ENCODE measurements around the gene GTF2F2.

GTF2F2 gene

DNA sequence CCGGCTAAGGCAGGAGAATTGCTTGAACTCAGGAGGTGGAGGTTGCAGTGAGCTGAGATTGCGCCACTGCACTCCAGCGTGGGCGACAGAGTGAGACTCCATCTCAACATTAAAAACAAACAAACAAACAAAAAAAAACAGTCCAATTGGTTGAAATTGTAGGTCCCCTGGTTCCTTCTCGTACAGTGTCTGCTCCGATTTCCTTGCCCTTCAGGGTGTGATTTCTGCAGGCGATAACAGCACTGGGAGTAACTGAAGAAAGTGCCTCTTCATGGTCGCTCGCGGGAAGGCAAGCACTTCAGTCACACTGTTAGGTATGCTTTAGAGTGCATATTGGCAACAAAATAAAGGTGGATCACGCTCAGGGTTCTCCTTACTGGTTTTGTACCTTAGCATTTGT is 181.0 kb downstream of the GTF2F2 start:
- CTCF ChIA-PET, result interaction anchor here (1.2 kb wide), 1 partner anchor 817 kb away, joined by 3 read pairs; no protein-coding TSS in a partner anchor
- DNase-seq (ENCODE audit: extremely low spot score), result no peak
- TF ChIP-seq, protein P1, sequence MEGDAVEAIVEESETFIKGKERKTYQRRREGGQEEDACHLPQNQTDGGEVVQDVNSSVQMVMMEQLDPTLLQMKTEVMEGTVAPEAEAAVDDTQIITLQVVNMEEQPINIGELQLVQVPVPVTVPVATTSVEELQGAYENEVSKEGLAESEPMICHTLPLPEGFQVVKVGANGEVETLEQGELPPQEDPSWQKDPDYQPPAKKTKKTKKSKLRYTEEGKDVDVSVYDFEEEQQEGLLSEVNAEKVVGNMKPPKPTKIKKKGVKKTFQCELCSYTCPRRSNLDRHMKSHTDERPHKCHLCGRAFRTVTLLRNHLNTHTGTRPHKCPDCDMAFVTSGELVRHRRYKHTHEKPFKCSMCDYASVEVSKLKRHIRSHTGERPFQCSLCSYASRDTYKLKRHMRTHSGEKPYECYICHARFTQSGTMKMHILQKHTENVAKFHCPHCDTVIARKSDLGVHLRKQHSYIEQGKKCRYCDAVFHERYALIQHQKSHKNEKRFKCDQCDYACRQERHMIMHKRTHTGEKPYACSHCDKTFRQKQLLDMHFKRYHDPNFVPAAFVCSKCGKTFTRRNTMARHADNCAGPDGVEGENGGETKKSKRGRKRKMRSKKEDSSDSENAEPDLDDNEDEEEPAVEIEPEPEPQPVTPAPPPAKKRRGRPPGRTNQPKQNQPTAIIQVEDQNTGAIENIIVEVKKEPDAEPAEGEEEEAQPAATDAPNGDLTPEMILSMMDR (IDR thresholded peaks at IDR 0.05; ENCODE audit: control extremely low read depth, extremely low read depth, low read depth, missing control alignments), result no peak
- POLR2A ChIA-PET, result no interaction called here

DNA sequence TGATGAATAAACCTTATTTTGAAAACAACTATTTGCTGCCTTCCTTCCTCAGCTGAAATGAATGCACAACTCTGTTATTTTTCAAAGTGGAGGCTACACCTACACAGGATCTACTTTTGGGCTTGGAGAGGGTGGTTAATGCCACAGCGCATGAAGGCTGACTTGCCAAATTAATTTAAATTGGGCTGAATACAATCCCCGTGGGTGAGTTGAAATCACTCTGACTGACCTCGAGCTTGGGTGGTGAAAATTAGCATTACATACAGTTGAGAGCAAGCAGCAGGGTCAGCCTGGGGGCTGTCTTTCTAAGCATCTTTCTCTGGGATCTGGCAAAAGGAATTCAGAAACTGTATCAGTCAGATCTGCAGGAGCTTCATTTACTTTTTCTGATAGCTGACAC is 182.2 kb downstream of the GTF2F2 start:
- POLR2A ChIA-PET, result interaction anchor here (0.7 kb wide), 1 partner anchor 45 kb away, joined by 3 read pairs; no protein-coding TSS in a partner anchor
- DNase-seq (ENCODE audit: extremely low spot score), result no peak
- CTCF ChIA-PET, result interaction anchor here (9.1 kb wide), 1 partner anchor 255 kb away, joined by 120 read pairs; no protein-coding TSS in a partner anchor
- TF ChIP-seq, protein P1 (IDR thresholded peaks at IDR 0.05; ENCODE audit: control extremely low read depth, extremely low read depth, low read depth, missing control alignments), result no peak

DNA sequence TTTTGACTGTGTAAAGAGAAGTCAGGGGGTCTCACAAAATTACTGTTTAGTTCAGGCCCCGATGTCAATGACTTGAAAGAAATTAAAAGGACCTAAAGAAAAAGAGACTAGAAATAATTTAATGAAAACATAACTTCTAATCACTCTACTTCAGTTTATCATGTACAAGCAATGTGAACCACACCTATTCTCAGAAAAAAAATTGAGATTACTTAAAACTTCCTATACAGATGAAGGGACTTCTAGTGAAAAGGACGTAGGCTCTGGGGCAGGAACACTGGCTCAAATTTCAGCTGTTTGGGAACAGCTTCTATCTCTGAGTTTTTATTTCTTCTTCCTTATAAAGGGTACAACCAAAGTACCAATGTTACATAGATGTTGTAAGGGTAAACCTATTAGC is 182.7 kb downstream of the GTF2F2 start:
- TF ChIP-seq, protein P1 (IDR thresholded peaks at IDR 0.05; ENCODE audit: control extremely low read depth, extremely low read depth, low read depth, missing control alignments), result no peak
- POLR2A ChIA-PET, result interaction anchor here (0.7 kb wide), 1 partner anchor 45 kb away, joined by 3 read pairs; no protein-coding TSS in a partner anchor
- DNase-seq (ENCODE audit: extremely low spot score), result no peak
- CTCF ChIA-PET, result interaction anchor here (9.1 kb wide), 1 partner anchor 255 kb away, joined by 120 read pairs; no protein-coding TSS in a partner anchor

DNA sequence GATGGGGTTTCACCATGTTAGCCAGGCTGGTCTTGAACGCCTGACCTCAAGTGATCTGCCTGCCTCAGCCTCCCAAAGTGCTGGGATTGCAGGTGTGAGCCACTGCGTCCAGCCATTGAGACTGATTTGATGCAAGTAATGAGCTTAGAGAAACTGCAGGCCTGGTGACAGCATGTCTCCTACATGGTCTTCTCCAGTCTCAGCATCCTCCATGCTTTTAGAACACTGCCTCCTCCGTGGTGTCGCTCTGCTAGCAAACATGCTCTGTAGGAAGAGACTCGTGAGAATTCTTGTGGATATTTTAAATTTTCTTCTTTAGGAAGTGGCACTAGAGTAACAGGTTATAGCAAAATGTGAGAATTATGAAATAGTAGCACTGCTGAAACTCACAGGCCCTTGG is 183.6 kb downstream of the GTF2F2 start:
- no peak for DNase-seq (ENCODE audit: extremely low spot score)
- ChIA-PET POLR2A (no interaction called here), CTCF (interaction anchor here (9.1 kb wide), 1 partner anchor 256 kb away, joined by 120 read pairs; no protein-coding TSS in a partner anchor)
- TF ChIP-seq, protein P1 (IDR thresholded peaks at IDR 0.05; ENCODE audit: control extremely low read depth, extremely low read depth, low read depth, missing control alignments), result no peak

DNA sequence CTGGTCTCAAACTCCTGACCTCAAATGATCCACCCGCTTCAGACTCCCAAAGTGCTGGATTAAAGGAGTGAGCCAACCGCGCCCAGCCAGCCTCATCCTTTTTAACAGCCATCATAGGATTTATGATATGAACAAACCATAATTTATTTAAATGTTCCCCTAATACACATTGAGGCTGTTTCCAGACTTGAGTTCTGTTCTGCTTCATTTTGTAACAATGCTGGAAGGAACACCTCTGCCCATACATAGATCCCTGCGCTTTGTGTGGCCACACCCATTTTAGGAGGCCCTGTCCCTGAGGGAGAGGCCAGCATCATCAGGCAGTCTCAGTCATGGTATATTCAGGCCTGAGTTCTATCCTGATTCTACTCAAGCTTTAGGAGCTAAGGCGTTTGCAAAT is 184.8 kb downstream of the GTF2F2 start:
- TF ChIP-seq, protein P1 (IDR thresholded peaks at IDR 0.05; ENCODE audit: control extremely low read depth, extremely low read depth, low read depth, missing control alignments), result no peak
- DNase-seq (ENCODE audit: extremely low spot score), result no peak
- CTCF ChIA-PET, result interaction anchor here (9.1 kb wide), 1 partner anchor 257 kb away, joined by 120 read pairs; no protein-coding TSS in a partner anchor
- POLR2A ChIA-PET, result no interaction called here

DNA sequence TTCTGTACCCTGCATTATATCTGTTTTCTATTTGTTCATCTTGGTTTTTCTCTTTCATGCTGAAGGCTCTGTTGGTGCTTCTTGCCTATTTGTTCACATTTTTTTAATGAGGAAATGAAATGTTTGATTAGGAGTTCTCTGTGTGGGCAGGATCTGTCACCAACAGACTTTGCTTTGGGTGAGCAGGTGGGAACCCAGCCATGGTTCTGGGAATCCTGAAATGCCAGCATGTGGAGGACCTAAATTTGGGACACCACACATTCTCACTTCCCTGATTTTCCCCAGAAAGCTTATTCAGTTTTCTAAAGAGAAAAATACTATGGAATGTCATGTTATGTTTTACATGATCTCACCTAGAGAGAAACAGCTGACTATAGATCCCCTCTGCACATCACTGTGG is 186.7 kb downstream of the GTF2F2 start:
- CTCF ChIA-PET, result interaction anchor here (0.8 to 9.1 kb wide), 3 partner anchors 33 to 265 kb away, joined by 3 to 120 read pairs (median 8); partner anchors contain the start of gene TPT1

More for the DNA sequence above, 186.7 kb downstream of the GTF2F2 start:
- DNase-seq (ENCODE audit: extremely low spot score), result no peak
- TF ChIP-seq, protein P1 (IDR thresholded peaks at IDR 0.05; ENCODE audit: control extremely low read depth, extremely low read depth, low read depth, missing control alignments), result no peak
- POLR2A ChIA-PET, result no interaction called here
